Adrenal gland (tissue), 12 donors: ENCODE measurements around the gene MFSD12. TPM values are rescaled to one million over a fixed set of nuclear protein-coding genes. Genes with fewer than 3 reads are reported as not detected.
A peak's percentile ranks its signal among the peaks of the same experiment; 100 is the strongest.
"Not testable (repeated sequence)": the region's sequence is repeated elsewhere in the genome, so short reads cannot be mapped to it uniquely, and the experiment has no call there.

Experiments
- DNase-seq, 7 donors: peaks; one replicate each; pipeline ENCODE4 v3.0.0-alpha.2; 2019 to 2020
- H3K27ac ChIP-seq, 5 donors: fragments of 200-600 bp; sonication (generic) in 4 of 5; 1 replicate in 3 of 5; 2 replicates in 2 of 5; pipeline versions ENCODE4 v1.5.1 to v1.8.0; 2016 to 2020; ENCODE audit warnings: mild to moderate bottlenecking in 1 of 5
- H3K27me3 ChIP-seq: fragments of 200-600 bp; 2 replicates; pipeline ENCODE4 v1.8.0; 2021
- H3K36me3 ChIP-seq, 2 donors: fragments of 200-600 bp; replicated peaks in 1 of 2; 1 replicate in 1 of 2; 2 replicates in 1 of 2; pipeline versions ENCODE4 v1.5.1 to v1.8.0; 2018 to 2022
- H3K4me1 ChIP-seq, 2 donors: fragments of 200-600 bp; replicated peaks in 1 of 2; 1 replicate in 1 of 2; 2 replicates in 1 of 2; pipeline versions ENCODE4 v1.5.1 to v1.8.0; 2018 to 2021
- H3K4me3 ChIP-seq, 4 donors: fragments of 200-600 bp; sonication (generic) in 3 of 4; one replicate each; pipeline ENCODE4 v1.5.1; 2016 to 2018
- H3K9me3 ChIP-seq, 3 donors: fragments of 200-600 bp; sonication (generic) in 1 of 3; replicated peaks in 1 of 3; 1 replicate in 2 of 3; 2 replicates in 1 of 3; pipeline versions ENCODE4 v1.5.1 to v1.8.0; 2016 to 2021
- POLR2A ChIP-seq, 2 donors: fragments of 450-650 bp; IDR thresholded peaks; one replicate each; pipeline ENCODE4 v1.6.1; 2017; ENCODE audit warnings: antibody characterized with exemption in 2 of 2, mild to moderate bottlenecking in 2 of 2, moderate library complexity in 1 of 2
- WGBS, 4 donors: extraction: QIAGEN DNeasy Blood & Tissue Kit in 2 of 4; methylation state at CpG; one replicate each; pipeline versions ENCODE4 v1.1.5 to v1.1.7; 2013 to 2017; 5-methylcytosine and 5-hydroxymethylcytosine counted together
- intact Hi-C, 2 donors: fragments of 100-400 bp; cut with DNase I; formaldehyde crosslinking; loops; one replicate each; pipeline versions ENCODE4 v1.14.1 to v1.15.0; 2022 to 2023
- polyA plus RNA-seq, 3 donors: library from polyadenylated mRNA; stranded (reverse); fragments of 200-250 nt in 2 of 3; fragments of 350-450 nt in 1 of 3; fragmentation: Illumina TruSeq in 1 of 3; extraction: RNeasy Lipid Tissue Mini Kit (QIAGEN cat#74804) in 1 of 3; gene quantifications; one replicate each; pipeline ENCODE4 v1.2.3, GENCODE V29; 2013 to 2014
- total RNA-seq, 9 donors: library from RNA; depleted of rRNA in 4 of 9; stranded (reverse); fragments of >200 nt in 4 of 9; fragments of 120-200 nt in 1 of 9; fragmentation: NEBNext Ultra II Directional in 1 of 9; extraction: Animal tissue kit (Norgen Biotek cat#: 25700) in 1 of 9; gene quantifications; one replicate each; pipeline versions ENCODE4 v1.1.0 to v1.2.4, GENCODE V29; 2013 to 2023
- TF ChIP-seq, protein P1 (sequence below), 6 experiments: fragments of 450-650 bp in 4 of 6; fragments of 200-600 bp in 2 of 6; sonication (generic) in 1 of 6; IDR thresholded peaks; 1 replicate in 5 of 6; 2 replicates in 1 of 6; pipeline versions ENCODE4 v1.5.1 to v1.8.0; 2016 to 2021; ENCODE audit warnings: antibody characterized with exemption in 6 of 6, mild to moderate bottlenecking in 2 of 6, moderate library complexity in 1 of 6
- donor health status: healthy with polysubstance abuse.
- donor health status: Bipolar disorder and iron deficiency.
- donor health status: DM: yes; HTN: yes; CAD: no.
- donor health status: DM: no; HTN: no; CAD: no.
- donor health status: DM: no; HTN: no; CAD: no.
- donor health status: DM: yes; HTN: yes; CAD: no.

The MFSD12 gene
- total and polyA plus RNA-seq, 12 donors: 18.5 to 123 (median 61.1) TPM

- Histone ChIP-seq H3K36me3 (peaks cover 0 to 14% of the 10 kb centered on the region in 2 donors), H3K4me3 (no peak overlapping the region), H3K4me1 (peaks cover 40 to 47% of the 10 kb centered on the region in 2 donors), H3K27ac (peak overlapping the region in 2 of 5 donors; percentile 72 to 75), H3K27me3 (no peaks in the 10 kb centered on the region), H3K9me3 (no peaks in the 10 kb centered on the region)
- DNase-seq: peak in 1 of 7 donors; percentile 26
- 60 to 72% (median 66%) methylated on average over 21 to 26 of the region's 26 CpGs for WGBS, 4 donors
- intact Hi-C loops: no loop called here
- no peak for TF ChIP-seq POLR2A (IDR thresholded peaks at IDR 0.05)
- TF ChIP-seq, protein P1, sequence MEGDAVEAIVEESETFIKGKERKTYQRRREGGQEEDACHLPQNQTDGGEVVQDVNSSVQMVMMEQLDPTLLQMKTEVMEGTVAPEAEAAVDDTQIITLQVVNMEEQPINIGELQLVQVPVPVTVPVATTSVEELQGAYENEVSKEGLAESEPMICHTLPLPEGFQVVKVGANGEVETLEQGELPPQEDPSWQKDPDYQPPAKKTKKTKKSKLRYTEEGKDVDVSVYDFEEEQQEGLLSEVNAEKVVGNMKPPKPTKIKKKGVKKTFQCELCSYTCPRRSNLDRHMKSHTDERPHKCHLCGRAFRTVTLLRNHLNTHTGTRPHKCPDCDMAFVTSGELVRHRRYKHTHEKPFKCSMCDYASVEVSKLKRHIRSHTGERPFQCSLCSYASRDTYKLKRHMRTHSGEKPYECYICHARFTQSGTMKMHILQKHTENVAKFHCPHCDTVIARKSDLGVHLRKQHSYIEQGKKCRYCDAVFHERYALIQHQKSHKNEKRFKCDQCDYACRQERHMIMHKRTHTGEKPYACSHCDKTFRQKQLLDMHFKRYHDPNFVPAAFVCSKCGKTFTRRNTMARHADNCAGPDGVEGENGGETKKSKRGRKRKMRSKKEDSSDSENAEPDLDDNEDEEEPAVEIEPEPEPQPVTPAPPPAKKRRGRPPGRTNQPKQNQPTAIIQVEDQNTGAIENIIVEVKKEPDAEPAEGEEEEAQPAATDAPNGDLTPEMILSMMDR (IDR thresholded peaks at IDR 0.05): no peak
Measured at GRCh38 chr19:3511506-3512251, 45.7 kb downstream of the MFSD12 start.

DNA sequence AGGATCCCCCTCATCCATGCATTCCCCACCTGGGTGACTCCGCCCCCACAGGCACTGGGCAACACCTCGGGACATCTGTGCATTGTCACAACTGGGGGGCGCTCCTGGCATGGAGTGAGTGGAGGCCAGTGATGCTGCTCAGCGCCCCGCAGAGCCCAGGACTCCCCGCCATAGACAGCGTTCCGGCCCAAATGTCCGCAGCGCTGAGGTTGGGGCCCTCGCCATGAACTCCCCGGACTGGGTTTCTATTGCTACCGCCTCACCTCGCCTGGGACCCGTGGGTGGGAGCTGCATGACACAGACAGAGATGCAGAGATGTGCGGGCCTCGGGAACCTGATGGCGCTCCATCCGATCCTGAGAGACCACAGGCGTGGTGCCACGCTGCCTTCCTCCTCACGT is 46.7 kb downstream of the MFSD12 start:
- H3K4me1 ChIP-seq: peaks cover 40 to 47% of the 10 kb centered on the region in 2 donors
- intact Hi-C loops: no loop called here
- H3K36me3 ChIP-seq: peaks cover 0 to 14% of the 10 kb centered on the region in 2 donors
- TF ChIP-seq, protein P1 (IDR thresholded peaks at IDR 0.05): no peak
- TF ChIP-seq POLR2A (IDR thresholded peaks at IDR 0.05): no peak
- H3K9me3 ChIP-seq: no peaks in the 10 kb centered on the region
- no peak overlapping the region for H3K4me3 ChIP-seq
- peak in 1 of 7 donors; percentile 25 for DNase-seq
- H3K27me3 ChIP-seq: no peaks in the 10 kb centered on the region
- WGBS, 4 donors: 78 to 90% (median 90%) methylated on average over 8 to 22 of the region's 22 CpGs
- peak overlapping the region in 1 of 5 donors; percentile 91 for H3K27ac ChIP-seq

DNA sequence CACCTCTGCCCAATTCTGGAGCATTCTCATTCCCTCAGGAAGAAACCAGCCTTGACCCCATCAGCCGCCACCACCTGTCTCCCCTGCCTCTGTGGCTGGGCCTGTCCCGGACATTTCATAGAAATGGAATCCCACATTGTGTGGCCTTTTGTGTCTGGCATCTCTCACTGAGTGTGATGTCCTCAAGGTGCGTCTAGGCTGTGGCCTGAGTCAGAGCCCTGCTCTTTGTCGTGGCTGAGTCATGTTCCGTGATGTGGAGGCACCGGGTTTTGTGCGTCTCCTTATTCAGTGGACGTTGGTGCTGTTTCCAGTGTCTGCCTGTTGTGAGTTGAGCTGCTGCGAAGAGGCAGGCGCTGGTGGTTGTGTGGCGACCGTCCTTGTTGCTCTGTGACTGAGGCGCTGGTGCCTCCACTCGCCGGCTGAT is 47.8 kb downstream of the MFSD12 start:
- H3K36me3 ChIP-seq: peaks cover 0 to 14% of the 10 kb centered on the region in 2 donors
- H3K9me3 ChIP-seq: no peaks in the 10 kb centered on the region
- DNase-seq: peak; percentile 77 to 93 (median 89)
- WGBS, 4 donors: 37 to 74% (median 56%) methylated on average over 9 to 15 of the region's 15 CpGs
- no peak overlapping the region for H3K4me3 ChIP-seq
- H3K4me1 ChIP-seq: peaks cover 46 to 53% of the 10 kb centered on the region in 2 donors
- no peaks in the 10 kb centered on the region for H3K27me3 ChIP-seq
- TF ChIP-seq, protein P1 (IDR thresholded peaks at IDR 0.05): no peak
- peak in 1 of 2 donors; percentile 73 for TF ChIP-seq POLR2A (IDR thresholded peaks at IDR 0.05)
- intact Hi-C loops: no loop called here
- H3K27ac ChIP-seq: peak overlapping the region; percentile 2 to 91 (median 62)

GRCh38 chr19:3508771-3509535 is 48.4 kb downstream of the MFSD12 start:
- WGBS, 4 donors: 78 to 82% (median 79%) methylated on average over 18 to 23 of the region's 23 CpGs
- H3K4me1 ChIP-seq: peaks cover 46 to 52% of the 10 kb centered on the region in 2 donors
- peaks cover 0 to 14% of the 10 kb centered on the region in 2 donors for H3K36me3 ChIP-seq
- TF ChIP-seq POLR2A (IDR thresholded peaks at IDR 0.05): no peak
- TF ChIP-seq, protein P1 (IDR thresholded peaks at IDR 0.05): no peak
- DNase-seq: peak in 1 of 7 donors; percentile 24
- H3K27me3 ChIP-seq: no peaks in the 10 kb centered on the region
- H3K9me3 ChIP-seq: no peaks in the 10 kb centered on the region
- intact Hi-C loops: no loop called here
- peak overlapping the region; percentile 2 to 91 (median 62) for H3K27ac ChIP-seq
- no peak overlapping the region for H3K4me3 ChIP-seq

GRCh38 chr19:3508121-3508661 is 49.2 kb downstream of the MFSD12 start:
- peaks cover 47 to 49% of the 10 kb centered on the region in 2 donors for H3K4me1 ChIP-seq
- not testable (repeated sequence) for H3K4me3 ChIP-seq

More at GRCh38 chr19:3508121-3508661, 49.2 kb downstream of the MFSD12 start:
- H3K27me3 ChIP-seq, DNase-seq, intact Hi-C loops, H3K9me3 ChIP-seq: not testable (repeated sequence)
- Histone ChIP-seq H3K27ac (peak overlapping the region in 3 of 5 donors; percentile 62 to 97 (median 91)), H3K36me3 (peaks cover 0 to 14% of the 10 kb centered on the region in 2 donors)
- 93 to 95% (median 93%) methylated on average over 17 to 18 of the region's 18 CpGs for WGBS, 4 donors
